ENCODE data around the gene RNF157. TPM values are rescaled to one million over a fixed set of nuclear protein-coding genes. Genes with fewer than 3 reads are reported as not detected.

Gene RNF157
- total and polyA plus RNA-seq, 2 of the 4 experiments (the other 2 are of a cell fraction) = 0.54 to 1.3 TPM

DNA sequence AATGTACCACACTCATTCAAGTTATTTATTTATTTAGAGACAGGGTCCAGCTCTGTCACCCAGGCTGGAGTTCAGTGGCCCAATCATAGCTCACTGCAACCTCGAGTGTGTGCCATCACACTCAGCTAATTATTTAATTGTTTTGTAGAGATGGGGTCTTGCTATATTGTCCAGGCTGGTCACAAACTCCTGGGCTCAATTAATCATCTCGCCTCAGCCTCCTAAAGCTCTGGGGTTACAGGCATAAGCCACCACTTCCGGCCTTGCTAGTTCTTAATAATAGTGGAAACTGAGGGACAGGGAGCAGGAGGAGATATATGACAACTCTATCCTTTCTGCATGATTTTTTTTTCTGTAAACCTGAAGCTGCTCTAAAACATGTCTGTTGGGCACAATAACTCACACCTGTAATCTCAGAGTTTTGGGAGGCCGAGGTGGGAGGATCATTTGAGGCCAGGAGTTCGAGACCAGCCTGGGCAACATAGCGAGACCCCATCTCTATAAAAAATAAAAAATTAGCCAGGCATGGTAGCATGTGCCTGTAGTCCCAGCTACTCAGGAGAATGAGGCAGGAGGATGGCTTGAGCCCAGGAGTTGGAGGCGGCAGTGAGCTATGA lies 125.0 kb downstream of the RNF157 start:
- H3K27ac ChIP-seq (ENCODE audit: insufficient read depth, low read length) = no peak overlapping the region
- H3K14ac ChIP-seq (replicated peaks; ENCODE audit: low read depth, low read length) = no peak overlapping the region
- H2BK5ac ChIP-seq (ENCODE audit: low read depth, low read length, poor library complexity, severe bottlenecking) = no peak overlapping the region
- H3K4me1 ChIP-seq (ENCODE audit: control insufficient read depth, insufficient read depth, low read length) = no peaks in the 10 kb centered on the region
- H2BK15ac ChIP-seq (ENCODE audit: low read depth, low read length) = no peak overlapping the region
- H4K5ac ChIP-seq (ENCODE audit: low read depth, low read length) = no peak overlapping the region
- BruUV-seq (replicated peaks) = no TSS peak
- ChIA-PET CTCF (no interaction called here), POLR2A (ENCODE audit: unreplicated experiment) (no interaction called here)
- TF ChIP-seq RFX5 (IDR thresholded peaks at IDR 0.05; ENCODE audit: low read depth, low read length) = no peak
- TF ChIP-seq BHLHE40 (IDR thresholded peaks at IDR 0.05; ENCODE audit: low read depth, low read length) = no peak
- TF ChIP-seq MAZ (IDR thresholded peaks at IDR 0.05; ENCODE audit: borderline replicate concordance, low read depth, low read length) = no peak
- no peak for TF ChIP-seq MXI1 (IDR thresholded peaks at IDR 0.05; ENCODE audit: borderline replicate concordance, low read depth, low read length)
- TF ChIP-seq NFE2L2 (IDR thresholded peaks at IDR 0.05; ENCODE audit: low read depth, low read length) = no peak
- TF ChIP-seq MAFK (IDR thresholded peaks at IDR 0.05; ENCODE audit: low read depth, low read length) = no peak
- TF ChIP-seq RAD21 (IDR thresholded peaks at IDR 0.05; ENCODE audit: low read length) = no peak
- TF ChIP-seq POLR2A (IDR thresholded peaks at IDR 0.05; ENCODE audit: low read depth, low read length) = no peak
- TF ChIP-seq CHD1 (IDR thresholded peaks at IDR 0.05; ENCODE audit: low read depth, low read length) = no peak
- no peak overlapping the region for H4K8ac ChIP-seq (ENCODE audit: low read depth in 2 of 2, low read length in 2 of 2)
- H4K20me1 ChIP-seq (ENCODE audit: insufficient read depth, low read length) = no peaks in the 10 kb centered on the region
- H3K79me1 ChIP-seq (ENCODE audit: low read depth in 1 of 2, low read length in 2 of 2) = no peaks in the 10 kb centered on the region
- H3K9ac ChIP-seq (ENCODE audit: low read depth, low read length) = no peak overlapping the region
- H3K23ac ChIP-seq (ENCODE audit: low read depth, low read length) = no peak overlapping the region
- H3K4ac ChIP-seq (ENCODE audit: low read depth, low read length) = no peak overlapping the region
- in situ Hi-C loops (cut with MboI; ENCODE audit: low sequenced_read_pairs) = loop anchor here (5.0 kb wide), 1 partner anchor 167 kb away; no protein-coding TSS in a partner anchor
- H2AK9ac ChIP-seq (replicated peaks; ENCODE audit: low read depth, low read length, poor library complexity) = no peak overlapping the region
- no peaks in the 10 kb centered on the region for H3K9me1 ChIP-seq (ENCODE audit: insufficient read depth, low read length)
- no peak for DNase-seq
- no peak overlapping the region for H3K4me3 ChIP-seq (ENCODE audit: insufficient read depth, low read depth, low read length)
- no CpG with 5 or more reads among the region's 7 CpGs for WGBS, 2 experiments (ENCODE audit: extremely low coverage in 2 of 2, insufficient read length in 1 of 2)
- dilution Hi-C loops (cut with HindIII; ENCODE audit: low sequenced_read_pairs, unreplicated experiment) = no loop called here
- no peak overlapping the region for H4K91ac ChIP-seq (ENCODE audit: insufficient read depth, low read depth, low read length)
- H3K56ac ChIP-seq (ENCODE audit: extremely low read depth, insufficient read depth, low read length) = no peak overlapping the region
- H3K27me3 ChIP-seq (ENCODE audit: control insufficient read depth, insufficient read depth, low read length) = peaks cover 2% of the 10 kb centered on the region; the same call in 1 of the 2 replicates
- intact Hi-C loops (cut with micrococcal nuclease) = no loop called here
- no peak overlapping the region for H3K18ac ChIP-seq (ENCODE audit: low read depth, low read length)
- no peaks in the 10 kb centered on the region for H3K9me3 ChIP-seq (ENCODE audit: control insufficient read depth, insufficient read depth, low read length)
- no peak overlapping the region for H2AFZ ChIP-seq (replicated peaks; ENCODE audit: low read length, poor library complexity)
- H2BK120ac ChIP-seq (ENCODE audit: low read depth, low read length) = no peak overlapping the region
- no peak overlapping the region for H3K4me2 ChIP-seq (ENCODE audit: low read depth, low read length)
- ATAC-seq (ENCODE audit: low read depth) = no peak
- H3K36me3 ChIP-seq (ENCODE audit: control insufficient read depth, insufficient read depth, low read length) = no peaks in the 10 kb centered on the region
- H2BK20ac ChIP-seq (ENCODE audit: low read depth, low read length) = no peak overlapping the region
- H2AK5ac ChIP-seq (ENCODE audit: low read depth, low read length) = no peak overlapping the region

All from IMR-90 (cell line).